Adipocyte (in vitro differentiated cells): ENCODE results near the gene DHPS.

Experiments used
- DNase-seq: peaks from one replicate; pipeline ENCODE4 v3.0.0-alpha.2; 2015; ENCODE audit warnings: low read depth
- H3K27me3 ChIP-seq: replicated peaks from 2 replicates; pipeline ENCODE4 v1.7.0; 2013; ENCODE audit warnings: mild to moderate bottlenecking, low read length, moderate library complexity; ENCODE audit not compliant: control insufficient read depth, insufficient read depth
- H3K36me3 ChIP-seq: 2 replicates; pipeline ENCODE4 v1.7.0; 2013; ENCODE audit warnings: low read length, mild to moderate bottlenecking, moderate library complexity; ENCODE audit not compliant: control insufficient read depth, insufficient read depth, severe bottlenecking
- H3K4me1 ChIP-seq: 2 replicates; pipeline ENCODE4 v1.7.0; 2013; ENCODE audit warnings: mild to moderate bottlenecking, low read length, moderate library complexity; ENCODE audit not compliant: control insufficient read depth, insufficient read depth
- H3K4me3 ChIP-seq: 2 replicates; pipeline ENCODE4 v1.7.0; 2013; ENCODE audit warnings: mild to moderate bottlenecking, low read length, moderate library complexity
- H3K9ac ChIP-seq: 2 replicates; pipeline ENCODE4 v1.7.0; 2013; ENCODE audit warnings: mild to moderate bottlenecking, low read length, moderate library complexity
- H3K9me3 ChIP-seq: 2 replicates; pipeline ENCODE4 v1.7.0; 2013; ENCODE audit warnings: mild to moderate bottlenecking, low read length, moderate library complexity; ENCODE audit not compliant: control insufficient read depth

Gene DHPS

DNA sequence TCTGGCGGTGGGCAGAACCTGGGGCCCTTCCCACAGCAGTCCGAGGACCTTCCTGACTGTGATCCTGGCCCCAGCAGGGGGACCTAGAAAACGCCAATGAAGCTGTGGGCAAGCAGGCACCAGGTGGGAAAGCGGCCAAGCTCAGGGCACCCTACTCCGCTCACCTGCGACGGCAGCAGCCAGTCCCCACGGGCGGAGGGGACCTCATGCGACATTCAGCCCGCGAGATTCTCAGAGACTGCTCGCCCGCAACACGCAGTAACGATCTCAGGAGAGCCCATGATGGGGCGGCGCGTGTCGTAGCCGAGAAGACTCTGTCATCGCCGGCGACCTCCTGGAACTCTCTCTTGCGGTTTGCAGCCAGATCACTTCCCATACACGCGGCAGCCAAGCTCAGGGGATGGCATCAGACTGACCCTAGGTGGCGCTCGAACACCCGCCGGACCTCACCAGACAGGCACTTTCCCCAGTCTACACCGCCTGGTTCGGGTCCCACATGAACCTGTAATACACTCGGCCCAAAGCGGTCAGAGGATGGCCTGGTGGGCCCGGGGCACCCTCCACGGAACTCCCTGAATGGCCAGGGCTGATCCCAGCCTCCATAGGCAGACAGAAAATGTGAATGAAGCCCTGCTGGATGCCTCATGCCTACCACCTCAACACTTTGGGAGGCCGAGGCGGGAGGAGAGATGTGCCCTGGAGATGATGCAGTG is 41.6 kb downstream of the DHPS start:
- H3K36me3 ChIP-seq: no peaks in the 10 kb centered on the region
- H3K9me3 ChIP-seq: no peaks in the 10 kb centered on the region
- peaks cover 5% of the 10 kb centered on the region for H3K4me1 ChIP-seq
- H3K27me3 ChIP-seq: no peaks in the 10 kb centered on the region
- H3K4me3 ChIP-seq: peak overlapping the region; percentile 41
- DNase-seq: peak; percentile 84
- peak overlapping the region; percentile 57 for H3K9ac ChIP-seq

- Histone ChIP-seq H3K9me3 (no peaks in the 10 kb centered on the region), H3K27me3 (no peaks in the 10 kb centered on the region), H3K36me3 (no peaks in the 10 kb centered on the region), H3K4me1 (peaks cover 5% of the 10 kb centered on the region), H3K4me3 (no peak overlapping the region), H3K9ac (no peak overlapping the region)
- no peak for DNase-seq
These were observed 43.0 kb downstream of the DHPS start for GRCh38 chr19:12638611-12639182.

DNA sequence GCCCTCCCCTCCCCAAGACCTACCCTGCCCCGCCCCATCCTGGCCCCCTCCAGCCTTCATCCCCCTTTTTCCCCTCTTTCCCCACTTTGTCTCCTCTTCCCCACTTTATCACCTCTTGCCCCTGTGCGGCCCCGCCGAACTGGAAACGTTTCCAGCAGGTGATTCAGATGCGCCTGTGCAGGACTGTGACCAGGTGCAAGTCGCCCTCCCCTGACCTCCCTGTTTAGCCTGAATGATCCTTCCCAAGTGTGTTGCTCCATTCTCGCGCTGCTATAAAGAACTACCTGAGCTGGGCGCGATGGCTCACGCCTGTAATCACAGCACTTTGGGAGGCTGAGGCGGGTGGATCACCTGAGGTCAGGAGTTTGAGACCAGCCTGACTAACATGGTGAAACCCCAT is 45.0 kb downstream of the DHPS start:
- no peaks in the 10 kb centered on the region for H3K36me3 ChIP-seq
- peaks cover 5% of the 10 kb centered on the region for H3K4me1 ChIP-seq
- no peak overlapping the region for H3K4me3 ChIP-seq
- H3K9ac ChIP-seq: no peak overlapping the region
- H3K27me3 ChIP-seq: no peaks in the 10 kb centered on the region
- peaks cover 6% of the 10 kb centered on the region for H3K9me3 ChIP-seq
- DNase-seq: no peak

DNA sequence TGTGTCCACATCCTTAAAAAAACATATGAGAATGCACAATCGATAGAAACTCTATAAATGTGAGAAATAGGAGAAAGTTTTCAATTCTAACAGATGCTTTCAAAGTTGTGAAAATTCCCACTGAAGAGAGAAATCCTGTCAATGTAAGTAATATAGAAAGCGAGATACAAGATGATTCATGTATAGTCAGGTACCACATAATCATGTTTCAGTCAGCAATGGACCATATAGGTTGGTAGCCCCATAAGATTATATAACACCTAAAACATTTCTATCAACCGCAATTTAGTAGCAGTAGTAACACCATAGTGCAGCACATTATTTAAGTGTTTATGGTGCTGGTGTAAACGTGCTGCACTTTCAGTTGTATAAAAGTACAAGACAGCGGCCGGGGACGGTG is 52.5 kb downstream of the DHPS start:
- DNase-seq: no peak
- Histone ChIP-seq H3K4me1 (no peaks in the 10 kb centered on the region), H3K9ac (no peak overlapping the region), H3K4me3 (peak overlapping the region; percentile 72), H3K36me3 (peaks cover 69% of the 10 kb centered on the region), H3K9me3 (peaks cover 57% of the 10 kb centered on the region), H3K27me3 (no peaks in the 10 kb centered on the region)

GRCh38 chr19:12628040-12629022 is 53.3 kb downstream of the DHPS start:
- peaks cover 57% of the 10 kb centered on the region for H3K9me3 ChIP-seq
- H3K4me3 ChIP-seq: peak overlapping the region; percentile 72
- H3K27me3 ChIP-seq: no peaks in the 10 kb centered on the region
- H3K9ac ChIP-seq: no peak overlapping the region
- H3K36me3 ChIP-seq: peaks cover 77% of the 10 kb centered on the region
- no peaks in the 10 kb centered on the region for H3K4me1 ChIP-seq
- no peak for DNase-seq

GRCh38 chr19:12626958-12627357 is 54.7 kb downstream of the DHPS start:
- Histone ChIP-seq H3K9me3 (peaks cover 53% of the 10 kb centered on the region), H3K4me3 (peak overlapping the region; percentile 72), H3K9ac (no peak overlapping the region), H3K4me1 (no peaks in the 10 kb centered on the region), H3K27me3 (no peaks in the 10 kb centered on the region), H3K36me3 (peaks cover 80% of the 10 kb centered on the region)
- DNase-seq: no peak
